GM12801 (cell line): ENCODE data around the gene CDK18.

ENCODE experiments used
- TF ChIP-seq, protein P1 (sequence below): IDR thresholded peaks from one replicate; pipeline ENCODE4 v1.5.1; 2011; ENCODE audit warnings: control low read depth; ENCODE audit not compliant: insufficient read length; ENCODE audit errors: extremely low read depth

CDK18 gene

GRCh38 chr1:205523891-205524793, 19.7 kb downstream of the CDK18 start:
- TF ChIP-seq, protein P1, sequence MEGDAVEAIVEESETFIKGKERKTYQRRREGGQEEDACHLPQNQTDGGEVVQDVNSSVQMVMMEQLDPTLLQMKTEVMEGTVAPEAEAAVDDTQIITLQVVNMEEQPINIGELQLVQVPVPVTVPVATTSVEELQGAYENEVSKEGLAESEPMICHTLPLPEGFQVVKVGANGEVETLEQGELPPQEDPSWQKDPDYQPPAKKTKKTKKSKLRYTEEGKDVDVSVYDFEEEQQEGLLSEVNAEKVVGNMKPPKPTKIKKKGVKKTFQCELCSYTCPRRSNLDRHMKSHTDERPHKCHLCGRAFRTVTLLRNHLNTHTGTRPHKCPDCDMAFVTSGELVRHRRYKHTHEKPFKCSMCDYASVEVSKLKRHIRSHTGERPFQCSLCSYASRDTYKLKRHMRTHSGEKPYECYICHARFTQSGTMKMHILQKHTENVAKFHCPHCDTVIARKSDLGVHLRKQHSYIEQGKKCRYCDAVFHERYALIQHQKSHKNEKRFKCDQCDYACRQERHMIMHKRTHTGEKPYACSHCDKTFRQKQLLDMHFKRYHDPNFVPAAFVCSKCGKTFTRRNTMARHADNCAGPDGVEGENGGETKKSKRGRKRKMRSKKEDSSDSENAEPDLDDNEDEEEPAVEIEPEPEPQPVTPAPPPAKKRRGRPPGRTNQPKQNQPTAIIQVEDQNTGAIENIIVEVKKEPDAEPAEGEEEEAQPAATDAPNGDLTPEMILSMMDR, result no peak

DNA sequence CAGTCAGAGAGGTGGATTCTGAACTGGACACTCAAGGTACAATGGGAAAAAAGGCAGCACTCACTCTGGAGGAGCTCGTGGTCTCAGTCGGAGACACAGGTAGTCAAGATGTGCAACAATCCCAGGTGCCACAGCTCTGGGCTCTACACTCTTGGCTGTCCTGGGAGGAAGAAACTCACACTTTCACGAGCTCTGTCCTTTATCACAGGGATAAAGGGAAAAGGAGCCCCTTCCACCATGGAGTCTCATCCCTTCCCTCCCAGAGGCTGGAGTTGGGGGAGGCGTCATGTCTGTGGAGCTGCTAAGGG, 20.3 kb downstream of the CDK18 start:
- TF ChIP-seq, protein P1, result no peak

GRCh38 chr1:205525495-205526285, 21.2 kb downstream of the CDK18 start:
- TF ChIP-seq, protein P1, result no peak

- TF ChIP-seq, protein P1, result no peak
Observed at GRCh38 chr1:205526431-205526830, 22.0 kb downstream of the CDK18 start.

- TF ChIP-seq, protein P1, result no peak
Observed at GRCh38 chr1:205527931-205528330, 23.5 kb downstream of the CDK18 start.

DNA sequence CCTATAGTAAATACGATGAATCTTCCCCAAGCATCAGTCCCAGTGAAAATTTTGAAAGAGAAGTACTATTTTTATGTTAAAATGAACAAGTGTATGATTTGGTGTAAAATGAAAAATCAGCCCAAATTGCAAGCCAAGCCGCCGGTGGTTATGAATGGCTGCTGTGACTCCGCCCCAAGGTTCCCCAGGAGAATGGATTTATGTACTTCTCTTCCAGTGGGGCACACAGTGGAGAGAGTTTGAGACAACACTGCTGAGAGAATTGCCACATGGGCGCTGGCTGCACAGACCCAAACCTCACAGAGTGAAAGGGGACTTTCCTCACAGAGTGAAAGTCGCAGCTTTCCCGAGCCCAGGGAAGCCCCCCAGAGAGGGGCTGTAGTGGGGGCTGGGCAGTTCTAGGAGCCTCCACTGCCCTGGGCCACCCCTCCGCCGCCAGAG, 24.0 kb downstream of the CDK18 start:
- TF ChIP-seq, protein P1, result no peak

- TF ChIP-seq, protein P1, result no peak
Observed at GRCh38 chr1:205528887-205529825, 24.7 kb downstream of the CDK18 start.
